NCI-H69 (cell line): ENCODE results near the gene WASHC4.

Experiments
- DNase-seq: peaks from one replicate; lab custom pipeline; 2025; lab: John Stamatoyannopoulos, UW

WASHC4 gene, protein sequence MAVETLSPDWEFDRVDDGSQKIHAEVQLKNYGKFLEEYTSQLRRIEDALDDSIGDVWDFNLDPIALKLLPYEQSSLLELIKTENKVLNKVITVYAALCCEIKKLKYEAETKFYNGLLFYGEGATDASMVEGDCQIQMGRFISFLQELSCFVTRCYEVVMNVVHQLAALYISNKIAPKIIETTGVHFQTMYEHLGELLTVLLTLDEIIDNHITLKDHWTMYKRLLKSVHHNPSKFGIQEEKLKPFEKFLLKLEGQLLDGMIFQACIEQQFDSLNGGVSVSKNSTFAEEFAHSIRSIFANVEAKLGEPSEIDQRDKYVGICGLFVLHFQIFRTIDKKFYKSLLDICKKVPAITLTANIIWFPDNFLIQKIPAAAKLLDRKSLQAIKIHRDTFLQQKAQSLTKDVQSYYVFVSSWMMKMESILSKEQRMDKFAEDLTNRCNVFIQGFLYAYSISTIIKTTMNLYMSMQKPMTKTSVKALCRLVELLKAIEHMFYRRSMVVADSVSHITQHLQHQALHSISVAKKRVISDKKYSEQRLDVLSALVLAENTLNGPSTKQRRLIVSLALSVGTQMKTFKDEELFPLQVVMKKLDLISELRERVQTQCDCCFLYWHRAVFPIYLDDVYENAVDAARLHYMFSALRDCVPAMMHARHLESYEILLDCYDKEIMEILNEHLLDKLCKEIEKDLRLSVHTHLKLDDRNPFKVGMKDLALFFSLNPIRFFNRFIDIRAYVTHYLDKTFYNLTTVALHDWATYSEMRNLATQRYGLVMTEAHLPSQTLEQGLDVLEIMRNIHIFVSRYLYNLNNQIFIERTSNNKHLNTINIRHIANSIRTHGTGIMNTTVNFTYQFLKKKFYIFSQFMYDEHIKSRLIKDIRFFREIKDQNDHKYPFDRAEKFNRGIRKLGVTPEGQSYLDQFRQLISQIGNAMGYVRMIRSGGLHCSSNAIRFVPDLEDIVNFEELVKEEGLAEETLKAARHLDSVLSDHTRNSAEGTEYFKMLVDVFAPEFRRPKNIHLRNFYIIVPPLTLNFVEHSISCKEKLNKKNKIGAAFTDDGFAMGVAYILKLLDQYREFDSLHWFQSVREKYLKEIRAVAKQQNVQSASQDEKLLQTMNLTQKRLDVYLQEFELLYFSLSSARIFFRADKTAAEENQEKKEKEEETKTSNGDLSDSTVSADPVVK

DNA sequence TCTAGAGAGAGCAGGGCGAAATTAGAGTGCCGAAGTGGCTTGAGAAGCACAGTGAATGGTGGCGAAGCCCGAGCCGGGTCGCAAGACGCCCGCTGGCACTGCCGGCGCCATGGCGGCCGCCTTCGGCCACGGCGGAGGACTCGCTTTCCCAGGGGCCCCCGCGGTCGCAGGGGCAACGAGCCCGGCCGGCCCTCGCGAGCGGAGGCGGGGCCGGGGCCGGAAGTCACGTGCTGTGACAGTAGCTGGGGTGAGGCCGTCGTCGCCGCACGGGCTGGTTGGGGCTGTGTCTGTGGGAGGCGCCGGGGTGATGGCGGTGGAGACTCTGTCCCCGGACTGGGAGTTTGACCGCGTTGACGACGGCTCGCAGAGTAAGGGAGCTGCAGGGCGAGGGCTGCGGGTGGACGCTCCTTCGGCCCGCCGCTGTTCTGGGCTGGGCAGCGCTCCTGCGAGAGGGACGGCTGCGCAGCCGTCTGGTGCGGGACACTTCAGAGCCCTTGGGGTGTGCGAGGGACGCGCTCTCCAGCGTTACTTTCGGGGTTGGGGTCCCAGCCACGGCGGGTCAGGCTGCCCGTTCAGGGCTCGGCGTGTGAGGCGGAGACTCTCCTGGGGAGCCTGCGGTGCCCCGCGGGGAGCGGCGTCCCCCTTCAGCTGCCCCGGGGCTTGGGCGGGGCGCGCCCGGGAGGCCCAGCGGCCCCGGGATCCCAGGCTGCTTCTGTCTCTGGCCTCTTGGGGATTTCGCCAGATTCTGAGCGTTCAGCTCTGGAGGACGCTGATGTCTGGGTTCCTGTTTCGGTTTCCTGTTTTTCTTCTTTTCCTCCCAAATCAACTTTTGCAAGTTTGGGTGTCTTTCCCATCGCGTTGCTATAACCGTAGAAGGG, at the start of gene WASHC4:
TSS of gene WASHC4 (plus strand) at position 238 of the 878 bp plus-strand sequence. CDS start at position 308, 70 bp downstream.
- DNase-seq: peak; percentile 98

DNA sequence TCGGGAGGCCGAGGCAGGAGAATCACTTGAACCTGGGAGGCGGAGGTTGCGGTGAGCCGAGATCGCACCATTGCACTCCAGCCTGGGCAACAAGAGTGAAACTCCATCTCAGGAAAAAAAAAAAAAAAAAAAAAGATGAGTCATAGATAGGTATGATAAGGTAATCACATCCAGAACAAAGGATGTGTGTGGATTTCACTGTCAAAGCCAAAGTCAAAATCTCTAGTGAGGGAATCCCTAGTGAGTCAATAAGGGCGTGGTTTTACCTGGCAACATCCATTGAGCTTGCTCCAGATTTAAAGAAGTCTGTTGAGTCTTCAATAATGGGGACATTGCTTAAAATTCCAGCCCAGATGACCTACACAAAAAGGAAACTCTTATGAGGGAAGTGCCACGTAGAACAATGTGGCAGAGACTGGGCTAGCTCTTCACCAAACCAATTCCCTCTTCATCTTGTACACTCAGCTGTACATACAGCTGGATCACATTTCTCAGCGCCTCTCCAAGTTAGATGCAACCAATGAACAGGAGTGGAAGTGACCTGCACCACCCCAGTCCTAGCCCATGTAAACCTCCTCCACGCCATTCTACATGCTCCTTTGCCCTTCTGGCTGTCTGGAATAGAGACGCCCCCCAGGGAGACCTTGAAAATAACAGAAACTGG, 46.7 kb upstream of the WASHC4 start:
- DNase-seq: no peak

DNA sequence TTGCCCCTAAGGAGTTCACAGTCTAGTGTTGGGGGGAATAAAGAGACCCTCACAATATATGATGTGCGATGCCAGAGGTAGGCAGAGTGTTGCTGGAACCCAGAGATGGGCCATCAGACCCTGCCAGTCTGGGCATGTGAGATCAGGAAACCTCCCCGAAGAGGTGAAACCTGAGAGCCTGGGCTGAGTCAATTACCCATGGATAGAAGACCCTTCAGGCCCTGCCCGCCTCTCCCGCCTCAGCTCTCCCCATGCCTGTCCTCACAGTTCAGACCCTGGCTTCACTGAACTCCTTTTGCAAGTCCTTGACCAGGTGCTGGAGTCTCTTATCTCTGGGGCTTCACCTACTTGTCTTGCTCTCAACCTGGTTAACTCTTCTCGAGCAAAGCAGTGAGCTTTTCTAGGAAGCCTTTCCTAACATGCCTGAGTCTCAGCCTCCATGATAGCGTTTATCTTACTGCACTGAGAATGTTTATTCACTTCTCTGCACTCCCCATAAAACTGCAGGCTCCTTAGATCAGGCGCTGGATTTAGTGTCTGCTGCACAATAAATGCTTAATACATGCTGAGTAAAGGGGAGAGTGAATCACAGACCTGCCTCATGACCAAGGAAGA, 42.9 kb upstream of the WASHC4 start:
- DNase-seq: peak; percentile 26

DNA sequence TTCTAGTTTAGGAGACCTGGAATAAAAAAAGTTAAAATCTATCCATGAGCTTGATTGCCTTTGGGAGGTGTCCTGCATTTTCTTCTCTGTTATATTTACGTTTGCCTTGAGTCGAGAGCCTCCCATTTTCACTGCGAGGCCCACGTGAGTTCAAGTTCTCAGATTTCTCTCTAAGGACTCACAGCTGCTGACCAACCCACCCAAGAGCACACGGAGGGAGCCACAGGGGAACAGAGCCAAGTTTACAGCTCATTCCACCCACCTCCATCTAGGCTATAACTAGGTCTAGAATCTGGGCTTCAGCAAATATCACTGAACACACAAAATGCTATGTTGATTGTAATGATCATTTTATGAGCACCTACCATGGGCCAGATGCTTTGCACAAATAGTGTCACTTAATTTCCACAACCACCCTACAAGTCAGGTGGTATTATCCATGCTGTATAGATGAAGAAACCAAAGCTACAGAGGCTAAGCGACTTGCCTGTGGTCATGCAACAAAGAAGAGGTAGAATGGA, 40.0 kb upstream of the WASHC4 start:
- peak; percentile 56 for DNase-seq

DNA sequence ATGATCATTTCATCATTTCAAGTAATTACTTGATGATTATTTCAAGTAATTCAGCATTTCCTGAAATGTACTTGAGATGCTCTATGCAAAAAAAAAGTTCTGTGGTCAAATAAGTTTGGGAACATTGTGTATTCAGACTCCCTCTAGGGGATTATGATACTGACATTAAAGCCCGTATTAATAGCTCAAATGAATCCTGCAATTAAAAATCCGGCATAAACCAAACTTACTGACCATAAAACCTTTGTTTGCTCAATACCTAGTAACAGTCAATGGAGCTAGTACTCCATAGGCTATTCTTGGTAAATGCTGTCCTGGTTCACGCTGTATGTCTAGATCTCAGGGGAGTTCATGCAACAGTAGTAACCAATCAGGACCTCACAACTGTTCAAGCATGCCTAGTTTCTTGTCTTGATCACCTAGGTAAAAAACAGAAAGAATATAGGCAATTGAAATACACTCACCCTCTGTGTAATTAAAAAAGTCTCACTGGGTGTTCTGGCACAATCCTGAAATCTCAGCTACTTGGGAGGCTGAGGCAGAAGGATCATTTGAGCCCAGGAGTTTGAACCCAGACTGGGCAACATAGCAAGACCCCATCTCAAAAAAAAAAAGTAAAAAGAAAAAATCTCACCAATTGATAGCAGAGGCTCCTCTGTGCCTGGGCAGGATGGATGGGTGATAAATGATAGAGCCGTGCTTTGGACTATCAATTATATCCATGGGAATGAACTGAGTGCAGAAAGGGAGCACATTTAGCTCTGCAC, 37.4 kb upstream of the WASHC4 start:
- DNase-seq: peak; percentile 50

DNA sequence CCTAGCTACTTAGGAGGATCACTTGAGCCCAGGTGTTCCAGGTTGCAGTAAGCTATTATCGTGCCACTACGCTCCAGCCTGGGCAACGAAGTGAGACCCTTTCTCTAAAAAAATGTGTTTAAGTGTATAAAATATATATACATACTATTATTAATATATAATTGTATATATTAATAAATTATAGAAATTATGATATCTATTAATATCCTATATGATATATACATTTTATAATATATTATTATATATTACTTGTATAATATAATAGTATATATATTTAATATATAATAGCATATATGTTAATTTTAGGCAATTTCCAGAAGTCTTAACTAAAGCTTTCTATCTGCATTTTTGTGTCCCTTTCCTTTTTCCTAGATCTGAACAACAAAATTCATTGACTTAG, 35.5 kb upstream of the WASHC4 start:
- no peak for DNase-seq

DNA sequence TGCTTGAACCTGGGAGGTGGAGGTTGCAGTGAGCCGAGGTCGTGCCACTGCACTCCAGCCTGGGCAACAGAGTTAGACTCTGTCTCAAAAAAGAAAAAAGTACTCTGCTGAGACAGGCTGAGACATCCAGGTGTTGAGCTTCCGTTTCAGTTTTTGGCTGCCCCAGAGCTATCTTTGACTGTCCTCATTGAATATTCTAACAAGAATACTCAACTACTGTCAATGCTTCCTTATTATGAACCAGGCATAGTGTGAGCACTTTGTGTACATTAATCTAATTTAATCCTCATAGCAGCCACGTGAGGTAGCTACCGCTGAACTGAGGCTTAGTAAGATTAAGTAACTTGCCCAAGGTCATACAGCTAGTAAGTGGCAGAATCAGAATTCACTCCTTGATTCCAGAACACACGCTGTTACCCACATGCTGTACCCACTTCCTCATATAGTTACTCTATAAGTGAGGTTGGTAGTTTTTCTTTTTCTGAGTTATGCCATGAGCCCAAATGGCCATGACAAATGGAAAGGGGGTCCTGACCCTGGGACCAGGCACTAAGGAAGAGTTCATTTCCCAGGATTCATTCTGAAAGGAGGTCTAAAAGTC, 34.5 kb upstream of the WASHC4 start:
- no peak for DNase-seq

DNA sequence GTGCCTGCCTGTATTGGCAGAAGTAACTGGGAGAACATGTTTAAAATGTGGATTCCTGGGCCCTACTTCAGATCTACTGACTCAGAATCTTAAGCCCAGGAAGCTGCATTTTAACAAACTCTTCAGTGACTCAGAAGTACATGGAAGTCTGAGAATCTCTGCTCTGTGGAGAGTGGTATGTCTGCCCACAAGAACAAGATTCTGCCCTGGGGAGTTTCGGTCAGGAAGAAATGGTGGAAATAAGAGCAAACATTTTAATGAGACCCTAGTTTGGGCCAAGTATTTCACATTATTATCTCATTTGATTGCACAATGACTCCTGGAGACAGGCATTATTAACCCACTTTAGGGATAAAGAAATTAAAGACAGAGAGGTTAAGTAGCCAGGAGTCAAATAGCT, 31.4 kb upstream of the WASHC4 start:
- peak; percentile 42 for DNase-seq

DNA sequence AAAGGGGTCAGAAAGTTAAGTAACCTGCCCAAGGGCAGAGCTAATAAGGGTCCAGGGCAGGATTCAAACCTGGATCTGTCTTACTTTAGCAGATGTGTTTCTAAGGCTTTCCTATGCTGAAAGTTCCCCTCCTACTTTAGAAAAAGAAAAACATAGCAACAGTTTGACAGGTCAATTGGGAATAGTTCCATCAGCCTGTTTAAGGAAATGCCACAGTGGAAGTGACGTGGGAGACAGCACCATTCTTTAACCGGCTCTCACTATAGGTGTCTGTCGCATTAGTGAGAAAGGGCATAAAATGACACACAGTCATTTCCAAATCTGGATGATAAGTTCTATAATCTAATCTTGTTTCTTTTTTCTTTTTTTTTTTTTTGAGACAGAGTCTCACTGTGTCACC, 30.6 kb upstream of the WASHC4 start:
- no peak for DNase-seq

DNA sequence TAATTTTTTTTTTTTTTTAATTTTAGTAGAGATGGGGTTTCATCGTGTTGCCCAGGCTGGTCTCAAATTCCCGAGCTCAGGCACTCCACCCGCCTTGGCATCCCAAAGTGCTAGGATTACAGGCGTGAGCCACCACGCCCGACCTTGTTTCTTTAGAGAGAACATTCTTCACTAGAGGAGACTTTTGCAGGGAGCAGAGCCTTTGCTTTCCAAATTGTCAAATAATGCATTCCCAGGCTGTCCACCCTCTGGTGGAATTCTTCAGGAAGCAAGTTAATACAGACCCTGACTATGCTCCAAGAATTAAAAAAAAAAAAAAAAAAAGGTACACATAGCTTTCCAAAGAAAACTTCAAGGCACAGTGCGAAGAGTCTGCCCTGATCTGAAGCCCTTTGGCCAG, 30.1 kb upstream of the WASHC4 start:
- DNase-seq: no peak

DNA sequence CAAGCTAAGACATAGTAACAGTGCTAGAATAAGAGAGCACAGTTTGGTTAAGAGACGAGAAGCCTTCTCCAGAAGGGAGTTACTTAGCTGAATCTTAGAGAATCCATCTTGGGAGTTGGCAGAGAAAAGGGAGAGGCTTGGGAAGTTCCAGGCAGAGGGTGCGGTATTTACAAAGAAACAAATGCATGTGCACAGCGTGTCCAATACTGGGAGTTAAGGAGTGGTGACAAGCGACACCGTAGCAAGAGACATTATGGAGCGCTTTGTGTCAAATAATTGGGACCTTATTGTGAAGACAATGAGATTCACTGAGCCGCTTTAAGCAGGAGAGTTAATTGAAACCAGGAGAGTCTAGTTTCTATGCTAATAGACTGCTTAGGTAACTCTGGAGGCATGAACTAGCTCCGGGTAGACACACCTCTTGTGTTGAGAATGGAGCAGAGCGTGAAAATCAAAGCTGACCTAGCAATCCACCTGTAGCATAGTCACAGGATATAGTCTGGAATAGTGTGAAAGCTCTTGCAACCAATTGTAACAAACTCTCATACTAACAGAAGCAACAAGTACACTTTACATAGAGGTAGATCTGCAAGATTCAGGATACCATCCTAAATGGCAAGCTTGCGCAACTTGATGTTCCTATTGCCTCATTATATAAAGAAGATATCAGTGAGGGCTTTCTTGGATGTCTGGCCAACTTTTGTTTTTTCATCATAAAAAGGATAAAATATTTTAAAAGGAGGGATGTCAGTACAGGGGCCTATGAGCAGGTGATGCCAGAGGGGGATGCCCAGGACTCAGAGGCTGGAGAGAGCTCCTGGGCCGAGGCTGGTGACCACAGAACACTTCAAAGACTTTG, 28.6 kb upstream of the WASHC4 start:
- DNase-seq: peak; percentile 58

DNA sequence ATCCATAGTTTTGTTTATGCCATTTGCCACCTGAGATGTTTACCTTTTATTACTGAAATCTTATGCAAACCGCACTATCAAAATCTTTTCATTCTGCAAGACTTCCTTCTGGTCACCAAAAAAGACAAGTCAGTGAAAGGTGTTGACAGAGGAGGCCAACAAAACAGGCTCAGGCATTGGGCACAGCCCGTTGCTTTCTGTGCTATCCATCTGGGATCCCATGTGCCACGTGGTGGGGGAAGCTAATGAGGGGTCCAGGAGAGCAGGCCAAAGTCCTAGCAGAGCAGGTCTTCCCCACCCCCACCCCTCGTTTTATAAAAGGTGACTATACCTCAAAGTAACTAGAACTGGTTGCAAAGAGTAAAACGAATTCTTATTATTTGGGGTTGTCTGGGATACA, 24.5 kb upstream of the WASHC4 start:
- DNase-seq: no peak

DNA sequence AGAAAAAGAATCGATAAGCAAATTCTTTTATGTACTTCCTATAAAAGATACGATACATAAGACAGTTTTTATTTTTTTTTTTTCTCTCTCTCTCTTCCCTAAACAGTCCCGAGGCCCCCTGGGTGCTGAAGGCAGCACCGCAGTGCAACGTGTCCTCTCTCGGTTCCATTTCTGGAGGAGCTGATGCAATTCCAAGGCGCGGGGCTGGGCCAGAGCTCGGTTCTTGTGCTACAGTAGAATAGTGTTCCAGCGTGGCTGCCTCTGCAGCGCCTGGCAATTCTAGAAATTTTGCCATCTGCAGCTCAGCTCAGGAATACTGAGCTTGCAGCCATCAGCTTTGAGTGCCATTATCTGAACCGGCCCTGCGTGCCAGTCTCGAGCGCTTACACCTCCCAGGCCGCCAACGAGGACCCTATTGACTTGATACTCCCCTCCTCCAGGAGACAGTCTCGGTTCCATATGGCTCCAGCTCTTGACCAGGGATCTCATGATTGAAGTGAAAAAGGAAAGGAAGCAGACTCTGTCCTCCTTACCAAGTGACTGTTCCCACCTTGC, 23.9 kb upstream of the WASHC4 start:
- DNase-seq: peak; percentile 54

DNA sequence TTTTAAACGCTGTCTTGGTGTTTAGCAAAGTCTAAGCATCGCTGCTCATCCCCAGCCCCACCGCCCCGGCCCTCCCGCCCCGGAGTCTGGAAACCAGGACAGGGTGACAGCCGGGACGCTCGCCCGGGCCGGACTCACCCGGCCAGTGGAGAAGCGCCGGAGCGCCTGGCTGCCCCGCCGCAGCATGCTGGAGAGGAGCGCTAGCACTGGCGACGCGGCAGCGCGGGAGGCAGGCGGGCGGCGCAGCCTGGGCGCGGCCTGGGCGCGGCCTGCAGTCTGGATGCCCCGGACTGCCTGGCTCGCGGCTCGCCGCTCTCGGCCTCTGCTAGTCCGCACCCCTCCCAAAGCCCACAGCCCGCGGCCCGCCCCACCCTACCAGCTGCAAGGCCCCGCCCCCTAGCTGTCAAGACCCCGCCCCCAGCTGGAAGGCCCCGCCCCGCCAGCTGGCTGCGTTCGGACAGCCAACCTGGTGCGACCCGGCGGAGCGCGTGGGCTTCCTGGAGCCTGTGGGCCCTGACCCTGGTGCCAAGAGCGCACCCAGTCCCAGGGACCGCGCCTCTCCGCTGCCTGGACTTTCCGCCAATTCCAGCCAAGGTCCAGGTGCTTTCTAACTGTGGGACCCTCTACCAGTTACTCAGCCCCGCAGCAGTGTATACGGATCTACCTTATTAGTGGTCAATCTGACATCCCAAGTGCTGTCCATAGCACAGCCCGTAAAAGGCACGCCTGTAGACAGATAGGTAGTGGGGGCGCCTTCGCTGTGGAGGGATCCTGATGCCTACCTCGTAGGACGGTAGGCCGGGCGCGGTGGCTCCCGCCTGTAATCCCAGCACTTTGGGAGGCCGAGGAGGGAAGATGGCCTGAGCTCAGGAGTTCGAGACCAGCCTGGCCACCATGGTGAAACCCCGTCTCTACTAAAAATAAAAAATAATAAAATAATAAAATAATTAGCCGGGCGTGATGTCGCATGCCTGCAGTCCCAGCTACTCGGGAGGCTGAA, 23.0 kb upstream of the WASHC4 start, which contains the start of gene ALDH1L2:
TSS of gene ALDH1L2 (minus strand) at position 208 of the 1,000 bp plus-strand sequence. CDS start at position 186, 22 bp downstream.
- DNase-seq: peak; percentile 83

DNA sequence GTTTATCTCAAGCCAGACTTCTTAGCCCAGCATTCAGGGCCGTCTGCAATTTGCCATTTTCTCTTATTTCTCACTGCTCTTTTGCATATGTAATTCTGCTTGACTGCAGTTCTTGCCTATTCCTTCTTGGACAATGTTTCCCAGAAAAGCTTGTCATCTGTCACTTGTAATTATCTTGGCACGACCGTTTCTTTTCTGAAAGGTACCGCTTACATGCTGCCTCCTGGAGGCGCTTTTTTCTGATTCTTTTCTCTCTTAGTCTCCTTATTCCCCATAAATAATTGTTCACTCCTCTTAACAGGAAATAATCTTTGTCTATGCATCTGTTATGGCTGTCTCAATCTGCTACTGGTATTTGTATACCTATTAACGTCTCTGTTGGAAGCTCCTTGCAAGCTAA, 22.0 kb upstream of the WASHC4 start:
- peak; percentile 44 for DNase-seq

DNA sequence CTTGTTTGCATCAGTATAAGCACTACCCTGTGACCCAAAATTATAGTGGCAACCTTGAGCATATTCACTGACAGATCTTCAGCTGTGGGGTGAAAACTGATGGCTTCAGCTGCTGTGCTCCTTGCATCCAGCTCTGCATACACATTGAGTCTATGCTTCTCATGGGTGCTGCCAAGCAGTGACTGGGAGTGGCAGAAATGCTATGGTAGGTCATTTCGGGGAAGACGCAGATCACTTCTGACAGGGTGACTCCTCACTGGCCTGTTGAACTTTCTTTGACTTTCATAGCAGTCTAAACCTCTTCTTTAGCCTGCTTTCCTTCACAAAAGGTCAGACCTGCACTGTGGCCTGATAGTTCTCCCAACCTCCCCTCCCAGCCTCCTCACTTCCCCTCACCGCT, 17.7 kb upstream of the WASHC4 start:
- no peak for DNase-seq
